ENCODE measurements around the gene TEKT2. TPM values are rescaled to one million over a fixed set of nuclear protein-coding genes. Genes with fewer than 3 reads are reported as not detected.

Gene TEKT2
- total RNA-seq, 1 experiment from 2014 or later, result 0.20 TPM

DNA sequence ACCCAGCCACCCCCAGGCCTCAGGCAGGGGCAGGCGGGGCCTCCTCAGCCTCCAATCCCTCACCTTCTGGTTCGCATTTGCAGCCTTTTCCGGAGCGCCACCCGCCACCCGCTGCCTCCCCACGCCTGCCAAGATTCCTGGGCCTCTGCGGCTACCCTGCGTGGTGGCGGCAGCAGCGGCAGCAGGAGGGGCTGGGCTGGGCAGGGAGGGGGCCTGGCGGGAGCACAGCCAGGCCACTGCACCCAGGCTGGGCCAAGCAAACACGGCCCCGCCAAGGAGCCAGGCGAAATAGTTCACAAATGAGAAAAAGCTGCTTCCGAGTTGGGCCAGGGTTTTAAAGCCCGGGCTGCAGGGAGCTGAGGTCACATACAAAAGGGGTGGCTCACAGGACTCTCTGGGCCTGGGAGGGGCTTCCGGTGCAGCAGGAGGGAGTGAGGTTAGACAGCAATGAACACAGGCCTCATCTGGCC lies 31.3 kb downstream of the TEKT2 start:
- Histone ChIP-seq H3K4ac (ENCODE audit: low read depth, low read length) (no peak overlapping the region), H3K79me1 (ENCODE audit: insufficient read depth, low read depth, low read length, poor library complexity, severe bottlenecking) (no peaks in the 10 kb centered on the region), H3K23ac (ENCODE audit: insufficient read length, low read depth, low read length) (no peak overlapping the region), H3K27me3 (ENCODE audit: insufficient read depth, low read length) (no peaks in the 10 kb centered on the region), H3K4me1 (ENCODE audit: insufficient read depth, low read length) (no peaks in the 10 kb centered on the region), H4K8ac (replicated peaks; ENCODE audit: insufficient read length, low read depth, low read length) (no peak overlapping the region), H2BK5ac (ENCODE audit: insufficient read length, low read length) (no peak overlapping the region), H2BK15ac (ENCODE audit: low read depth, low read length) (no peak overlapping the region), H3K56ac (ENCODE audit: insufficient read length, low read depth, low read length) (no peak overlapping the region), H3K18ac (ENCODE audit: insufficient read length, low read depth, low read length) (no peak overlapping the region), H3K23me2 (ENCODE audit: insufficient read length, low read depth, low read length, poor library complexity, severe bottlenecking) (no peaks in the 10 kb centered on the region), H3K9me3 (ENCODE audit: control insufficient read depth, low read depth, low read length) (no peaks in the 10 kb centered on the region), H3K27ac (ENCODE audit: insufficient read length, low read depth, low read length) (no peak overlapping the region), H4K5ac (ENCODE audit: insufficient read length, low read depth, low read length) (no peak overlapping the region), H3T11ph (ENCODE audit: low read length) (no peak overlapping the region), H3K79me2 (ENCODE audit: insufficient read depth, low read length) (no peaks in the 10 kb centered on the region), H3K14ac (ENCODE audit: insufficient read depth, low read length) (no peak overlapping the region), H3K9ac (ENCODE audit: extremely low read depth, insufficient read length, low read length) (no peak overlapping the region), H2BK120ac (ENCODE audit: low read depth, low read length, poor library complexity, severe bottlenecking) (no peak overlapping the region), H4K20me1 (ENCODE audit: control insufficient read depth, insufficient read depth, insufficient read length) (no peaks in the 10 kb centered on the region), H2AK5ac (ENCODE audit: insufficient read length, low read length) (no peak overlapping the region), H4K91ac (ENCODE audit: insufficient read length, low read depth, low read length) (no peak overlapping the region), H3K4me2 (ENCODE audit: insufficient read depth, insufficient read length, low read length) (no peak overlapping the region), H2AFZ (ENCODE audit: low read length) (no peak overlapping the region), H2BK20ac (ENCODE audit: low read depth, low read length, poor library complexity, severe bottlenecking) (no peak overlapping the region), H2BK12ac (ENCODE audit: insufficient read length, low read depth, low read length) (no peak overlapping the region)
- Mint-ChIP-seq H3K9me3 (no peaks in the 10 kb centered on the region), H3K4me1 (peaks cover 7 to 31% of the 10 kb centered on the region in 2 experiments), H3K27me3 (ENCODE audit: low read depth) (peaks cover 3% of the 10 kb centered on the region), H3K4me3 (no peak overlapping the region), H3K27ac (no peak overlapping the region; a peak in 1 of 7 replicates), H3K36me3 (ENCODE audit: insufficient read depth in 1 of 3, low read depth in 3 of 3) (no peaks in the 10 kb centered on the region)
- WGBS (ENCODE audit: extremely low coverage, insufficient read length, low lambda C conversion rate), result no CpG with 5 or more reads among the region's 18 CpGs
- DNase-seq, result no peak
- TF ChIP-seq, protein P1, sequence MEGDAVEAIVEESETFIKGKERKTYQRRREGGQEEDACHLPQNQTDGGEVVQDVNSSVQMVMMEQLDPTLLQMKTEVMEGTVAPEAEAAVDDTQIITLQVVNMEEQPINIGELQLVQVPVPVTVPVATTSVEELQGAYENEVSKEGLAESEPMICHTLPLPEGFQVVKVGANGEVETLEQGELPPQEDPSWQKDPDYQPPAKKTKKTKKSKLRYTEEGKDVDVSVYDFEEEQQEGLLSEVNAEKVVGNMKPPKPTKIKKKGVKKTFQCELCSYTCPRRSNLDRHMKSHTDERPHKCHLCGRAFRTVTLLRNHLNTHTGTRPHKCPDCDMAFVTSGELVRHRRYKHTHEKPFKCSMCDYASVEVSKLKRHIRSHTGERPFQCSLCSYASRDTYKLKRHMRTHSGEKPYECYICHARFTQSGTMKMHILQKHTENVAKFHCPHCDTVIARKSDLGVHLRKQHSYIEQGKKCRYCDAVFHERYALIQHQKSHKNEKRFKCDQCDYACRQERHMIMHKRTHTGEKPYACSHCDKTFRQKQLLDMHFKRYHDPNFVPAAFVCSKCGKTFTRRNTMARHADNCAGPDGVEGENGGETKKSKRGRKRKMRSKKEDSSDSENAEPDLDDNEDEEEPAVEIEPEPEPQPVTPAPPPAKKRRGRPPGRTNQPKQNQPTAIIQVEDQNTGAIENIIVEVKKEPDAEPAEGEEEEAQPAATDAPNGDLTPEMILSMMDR (conservative IDR thresholded peaks at IDR 0.05), result no peak

All from H9 (cell line).